Fibroblast of upper back skin (primary cell): Measurements from ENCODE around the gene SPRED3.

Experiments
- DNase-seq: peaks from one replicate; pipeline ENCODE4 v3.0.0-alpha.2; 2013

Gene SPRED3

GRCh38 chr19:38373907-38374331, 14.6 kb upstream of the SPRED3 start:
- DNase-seq = no peak

- peak; percentile 98 for DNase-seq
These were observed 14.0 kb upstream of the SPRED3 start, which contains the start of gene PSMD8 for GRCh38 chr19:38374332-38375097. TSS of gene PSMD8 (plus strand) at chr19:38374571. CDS start at chr19:38374602, 31 bp downstream.

DNA sequence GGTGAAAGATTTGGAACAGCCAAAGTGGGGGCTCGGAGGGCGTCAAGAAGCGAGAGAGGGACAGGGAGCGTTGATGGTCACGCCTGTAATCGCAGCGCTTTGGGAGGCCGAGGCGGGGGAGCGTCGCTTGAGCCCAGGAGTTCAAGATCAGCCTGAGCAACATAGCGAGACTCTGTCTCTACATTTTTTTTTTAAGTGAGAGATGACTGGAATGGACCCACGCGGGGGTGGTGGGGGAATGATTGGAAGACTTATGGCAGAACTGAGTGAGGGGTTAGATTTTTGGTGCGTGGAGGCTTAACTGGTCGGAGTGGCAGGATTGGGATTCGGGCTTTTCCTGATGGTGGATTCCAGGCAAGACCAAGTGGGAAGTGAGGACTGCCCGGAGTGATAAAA, 13.4 kb upstream of the SPRED3 start:
- DNase-seq = no peak

GRCh38 chr19:38375748-38376147, 12.7 kb upstream of the SPRED3 start:
- no peak for DNase-seq

- no peak for DNase-seq
These were observed 11.9 kb upstream of the SPRED3 start for GRCh38 chr19:38376576-38376975.

GRCh38 chr19:38377052-38377451, 11.4 kb upstream of the SPRED3 start:
- DNase-seq = no peak

DNA sequence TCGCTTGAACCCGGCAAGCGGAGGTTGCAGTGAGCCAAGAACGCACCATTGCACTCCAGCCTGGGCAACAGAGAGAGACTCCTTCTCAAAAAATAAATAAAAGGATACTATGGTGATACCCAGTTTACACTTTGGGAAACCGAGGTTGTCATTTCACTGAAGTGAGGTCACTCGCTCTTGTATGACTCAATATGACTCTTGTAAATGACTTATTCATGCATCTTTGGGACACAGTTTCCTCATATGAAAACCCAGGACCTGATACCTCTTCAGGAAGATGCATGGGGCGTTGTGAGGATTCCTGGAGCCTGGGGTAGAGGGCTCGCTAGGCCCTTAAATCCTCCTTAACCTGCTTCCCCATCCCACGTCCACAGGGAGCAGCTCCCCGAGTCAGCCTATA, 9.6 kb upstream of the SPRED3 start:
- no peak for DNase-seq

DNA sequence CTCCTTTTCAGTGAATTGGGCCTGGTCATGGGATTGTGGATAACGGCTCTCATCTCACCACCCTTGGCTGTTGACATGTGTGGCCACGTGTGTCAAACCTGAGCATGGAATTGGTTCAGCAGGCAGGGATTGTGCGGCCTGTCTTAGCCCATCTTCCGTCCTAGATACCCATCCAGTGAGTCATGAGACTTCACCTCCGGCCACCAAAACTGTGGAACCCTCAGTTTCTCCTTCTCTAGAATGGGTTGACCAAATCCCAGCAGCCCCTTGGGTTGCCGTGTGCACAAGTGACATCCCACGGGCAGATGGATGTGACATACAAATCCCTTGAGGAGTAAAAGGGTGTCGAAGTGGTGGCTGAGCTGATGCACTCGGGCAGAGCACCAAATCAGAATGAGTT, 7.4 kb upstream of the SPRED3 start:
- no peak for DNase-seq

GRCh38 chr19:38383184-38383583, 5.3 kb upstream of the SPRED3 start:
- DNase-seq = no peak

- no peak for DNase-seq
These were observed 4.8 kb upstream of the SPRED3 start for GRCh38 chr19:38383743-38384142.

- DNase-seq = no peak
These were observed 4.1 kb upstream of the SPRED3 start for GRCh38 chr19:38384209-38385027.

DNA sequence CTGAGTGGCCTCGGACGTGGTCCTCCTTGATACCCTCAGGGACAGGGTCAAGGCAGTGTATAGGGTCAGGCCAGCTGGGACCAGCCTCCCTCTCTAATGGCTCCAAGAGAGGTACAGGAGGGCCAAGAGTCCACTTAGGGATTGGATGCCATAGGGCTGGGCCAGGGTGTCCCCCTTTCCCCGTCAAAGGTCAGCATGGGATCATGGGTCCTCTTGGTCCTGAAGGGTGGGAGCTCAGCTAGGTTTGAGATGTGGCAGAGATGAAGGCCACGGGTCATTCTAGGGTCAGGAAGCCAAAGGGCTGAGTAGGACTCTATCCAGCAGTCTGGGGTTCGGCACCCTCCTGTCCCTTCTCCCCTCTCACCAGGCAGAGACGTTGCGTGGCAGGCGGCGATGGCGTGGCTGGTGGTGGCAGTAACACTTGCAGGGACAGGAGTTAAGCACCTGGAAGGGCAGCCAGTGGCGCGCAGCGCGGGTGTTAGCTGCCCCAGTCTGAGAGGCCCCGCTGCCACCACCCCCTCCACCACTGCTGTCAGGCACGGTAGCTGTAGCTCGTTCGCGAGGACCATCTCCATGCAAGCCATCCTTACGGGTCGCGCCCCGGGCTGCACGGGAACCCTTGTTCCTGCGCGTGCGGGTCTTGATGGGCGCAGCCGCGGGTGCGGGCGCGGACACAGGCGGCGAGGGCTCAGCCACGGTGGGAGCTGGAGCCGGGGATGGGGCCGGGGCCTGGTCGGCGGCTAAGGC, 3.3 kb upstream of the SPRED3 start:
- no peak for DNase-seq

DNA sequence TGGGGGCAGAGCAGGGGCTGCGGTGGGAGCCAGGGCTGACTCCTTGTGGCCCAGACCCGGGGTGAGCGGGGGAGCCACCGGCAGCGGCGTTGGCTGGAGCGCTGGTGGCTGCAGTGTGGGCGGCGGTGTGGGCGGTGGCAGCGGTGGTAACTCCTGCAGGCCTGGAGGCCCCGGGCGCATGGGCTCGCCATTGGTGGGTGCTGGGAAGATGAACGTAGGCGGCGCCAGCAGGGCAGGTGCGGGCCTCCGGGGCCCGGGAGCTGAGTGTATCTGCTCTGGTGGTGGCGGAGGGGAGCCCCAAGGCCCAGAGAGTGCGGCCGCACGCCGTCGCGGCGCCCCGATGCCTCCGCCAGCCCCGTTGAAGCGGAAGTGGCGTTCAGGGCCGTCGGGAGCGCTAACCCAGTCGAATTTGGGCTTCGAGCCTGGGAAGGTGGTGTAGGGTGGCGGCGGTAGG, 2.7 kb upstream of the SPRED3 start:
- no peak for DNase-seq

- no peak for DNase-seq
These were observed 2.1 kb upstream of the SPRED3 start for GRCh38 chr19:38386300-38386970.

DNA sequence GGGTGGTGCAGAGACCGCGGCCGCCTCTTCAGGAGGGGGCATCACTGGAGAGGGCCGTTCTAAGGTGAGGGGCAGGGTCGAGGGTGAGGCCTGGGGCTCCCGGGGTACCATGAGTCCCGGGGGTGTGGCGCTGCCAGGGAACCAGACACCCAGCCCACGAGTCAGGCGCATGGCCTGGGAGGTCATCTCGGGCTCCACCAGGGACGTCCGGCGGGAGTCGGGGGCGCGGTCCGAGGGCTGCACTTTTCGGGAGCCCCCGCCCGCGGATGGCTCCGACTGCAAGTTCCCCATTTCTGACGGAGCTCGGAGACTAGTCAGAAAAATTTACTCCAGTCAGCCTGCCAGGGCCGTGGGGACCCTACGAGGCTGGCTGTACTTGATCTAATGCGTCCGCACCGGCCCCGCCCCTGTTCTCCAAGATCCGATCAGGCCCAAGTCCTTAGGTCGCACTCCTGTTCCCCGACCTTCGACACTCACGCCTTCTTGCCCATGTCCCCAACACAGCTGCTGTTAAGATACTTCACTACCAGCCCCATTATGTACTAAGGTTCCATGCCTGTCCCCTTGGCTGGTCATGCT, 1.4 kb upstream of the SPRED3 start:
- no peak for DNase-seq

GRCh38 chr19:38387550-38388348, 748 bp upstream of the SPRED3 start, which contains the start of gene GGN:
TSS of gene GGN (minus strand) at chr19:38388034. CDS start at chr19:38387261, 773 bp downstream.
- DNase-seq = peak; percentile 93

- DNase-seq = peak; percentile 80
These were observed 816 bp downstream of the SPRED3 start for GRCh38 chr19:38389101-38389925.

DNA sequence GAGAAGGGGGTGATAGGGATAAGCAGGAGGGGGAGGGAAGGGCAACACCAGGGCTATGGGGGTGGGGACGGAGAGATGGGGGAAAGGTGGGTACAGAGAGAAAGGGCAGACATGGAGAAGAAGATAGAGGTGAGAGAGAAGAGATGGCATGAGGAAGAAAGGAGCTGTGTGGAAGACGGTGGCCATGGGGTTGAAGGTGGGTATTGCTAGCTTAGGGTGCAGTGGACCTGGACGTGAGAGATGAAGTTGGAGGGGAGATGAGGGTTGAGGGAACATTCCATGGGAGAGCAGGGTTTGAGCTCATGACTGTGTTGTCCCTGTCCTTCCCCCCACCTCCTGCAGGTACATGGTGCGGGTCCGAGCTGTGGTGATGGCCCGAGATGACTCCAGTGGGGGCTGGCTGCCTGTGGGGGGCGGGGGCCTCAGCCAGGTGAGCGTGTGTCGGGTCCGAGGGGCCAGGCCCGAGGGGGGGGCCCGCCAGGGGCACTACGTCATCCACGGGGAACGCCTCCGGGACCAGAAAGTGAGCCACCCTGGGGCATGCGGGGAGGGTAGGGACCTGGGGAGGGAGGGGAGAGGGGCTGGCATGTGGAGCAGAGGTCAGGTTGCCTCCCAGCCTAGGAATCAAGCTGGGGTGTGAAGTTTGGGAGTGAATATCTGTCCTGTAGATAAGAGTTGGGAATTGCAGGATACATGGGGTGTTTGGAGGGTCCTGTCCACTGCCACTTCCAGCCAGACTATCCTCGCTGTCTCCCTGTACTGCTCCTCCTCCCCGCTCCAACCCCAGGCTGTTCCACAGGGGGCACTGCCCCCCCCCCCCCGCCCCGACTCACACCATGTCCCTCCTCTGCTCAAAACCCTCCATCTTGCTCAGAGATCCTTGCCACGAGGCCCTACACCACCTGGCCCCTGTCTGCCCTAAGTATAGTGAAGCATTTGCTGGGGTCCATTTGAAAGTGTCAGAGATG, 1.7 kb downstream of the SPRED3 start:
- DNase-seq = no peak

DNA sequence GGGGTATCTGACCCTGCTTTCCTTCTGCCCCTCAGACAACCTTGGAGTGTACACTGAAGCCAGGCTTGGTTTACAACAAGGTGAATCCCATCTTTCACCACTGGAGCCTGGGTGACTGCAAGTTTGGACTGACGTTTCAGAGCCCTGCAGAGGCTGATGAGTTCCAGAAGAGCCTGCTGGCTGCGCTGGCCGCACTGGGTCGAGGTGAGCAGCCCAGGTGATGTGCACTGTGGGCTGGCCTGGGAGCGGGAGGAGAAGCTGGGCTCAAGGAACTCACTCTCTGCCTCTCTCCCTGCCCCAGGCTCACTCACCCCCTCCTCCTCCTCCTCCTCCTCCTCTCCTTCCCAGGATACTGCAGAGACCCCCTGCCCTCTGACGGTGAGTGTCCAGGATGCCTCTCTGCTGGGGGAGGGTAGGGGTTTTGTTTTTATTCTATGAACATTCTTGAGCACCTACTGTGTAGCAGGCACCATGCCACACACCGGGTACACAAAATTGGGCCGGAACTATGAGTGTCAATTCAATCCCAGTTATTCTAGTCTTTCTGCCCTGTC, 3.5 kb downstream of the SPRED3 start:
- no peak for DNase-seq
